HG03378 (cell line): ENCODE data around the gene PPP2R3B.
"Not testable (repeated sequence)": the region's sequence is repeated elsewhere in the genome, so short reads cannot be mapped to it uniquely, and the experiment has no call there.

Experiments used
- ATAC-seq: cut with Tn5 transposase; IDR thresholded peaks from one replicate; pipeline ENCODE4 v1.9.1; 2021; ENCODE audit warnings: mild to moderate bottlenecking, moderate library complexity; ENCODE audit not compliant: unreplicated experiment

PPP2R3B gene

DNA sequence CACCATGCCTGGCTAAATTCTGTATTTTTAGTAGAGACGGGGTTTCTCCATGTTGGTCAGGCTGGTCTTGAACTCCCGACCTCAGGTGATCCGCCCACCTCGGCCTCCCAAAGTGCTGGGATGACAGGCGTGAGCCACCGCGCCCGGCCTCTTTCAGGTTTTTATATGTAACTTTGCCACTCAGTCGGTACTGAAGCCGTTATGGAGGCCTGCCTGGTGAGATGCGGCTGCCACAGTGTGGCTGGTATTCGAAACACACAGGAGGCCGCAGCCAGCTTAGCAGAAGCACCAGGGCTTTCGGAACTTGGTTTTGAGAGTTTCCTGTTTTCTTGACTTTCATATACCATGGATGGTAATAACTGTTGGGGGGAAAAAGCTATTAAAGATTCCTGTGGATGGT, 62.0 kb downstream of the PPP2R3B start:
- not testable (repeated sequence) for ATAC-seq

DNA sequence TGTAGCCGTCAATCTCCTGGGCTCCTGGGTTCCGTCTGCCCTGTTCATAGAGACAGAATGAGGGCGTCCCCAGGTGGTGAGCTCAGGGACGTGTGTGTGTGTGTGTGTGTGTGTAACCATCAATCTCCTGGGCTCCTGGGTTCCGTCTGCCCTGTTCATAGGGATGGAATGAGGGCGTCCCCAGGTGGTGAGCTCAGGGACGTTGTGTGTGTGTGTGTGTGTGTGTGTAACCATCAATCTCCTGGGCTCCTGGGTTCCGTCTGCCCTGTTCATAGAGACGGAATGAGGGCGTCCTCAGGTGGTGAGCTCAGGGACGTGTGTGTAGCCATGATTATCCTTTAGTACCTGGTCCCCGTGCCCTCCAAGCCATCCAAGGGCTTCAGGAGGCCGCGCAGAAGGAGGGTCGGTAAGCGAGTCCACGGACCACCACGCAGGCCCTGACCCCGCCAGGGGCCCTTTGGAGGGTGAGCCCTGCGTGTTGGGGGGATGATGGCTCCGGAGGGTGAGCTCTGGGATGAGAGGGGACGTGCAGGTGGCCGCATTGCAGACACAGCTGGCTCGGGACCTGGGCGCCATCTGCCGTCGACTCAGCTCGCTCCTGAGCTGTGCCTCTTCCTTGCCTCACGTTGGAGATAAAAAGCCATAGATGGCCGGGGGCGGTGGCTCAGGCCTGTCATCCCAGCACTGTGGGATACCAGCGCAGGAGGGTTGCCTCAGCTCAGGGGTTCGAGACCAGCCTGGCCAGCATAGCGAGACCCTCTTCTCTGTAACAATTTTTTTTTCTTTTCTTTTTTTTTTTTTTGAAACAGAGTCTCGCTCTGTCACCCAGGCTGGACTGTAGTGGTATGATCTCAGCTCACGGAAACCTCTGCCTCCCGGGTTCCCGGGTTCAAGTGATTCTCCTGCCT, 62.7 kb downstream of the PPP2R3B start:
- no peak for ATAC-seq

DNA sequence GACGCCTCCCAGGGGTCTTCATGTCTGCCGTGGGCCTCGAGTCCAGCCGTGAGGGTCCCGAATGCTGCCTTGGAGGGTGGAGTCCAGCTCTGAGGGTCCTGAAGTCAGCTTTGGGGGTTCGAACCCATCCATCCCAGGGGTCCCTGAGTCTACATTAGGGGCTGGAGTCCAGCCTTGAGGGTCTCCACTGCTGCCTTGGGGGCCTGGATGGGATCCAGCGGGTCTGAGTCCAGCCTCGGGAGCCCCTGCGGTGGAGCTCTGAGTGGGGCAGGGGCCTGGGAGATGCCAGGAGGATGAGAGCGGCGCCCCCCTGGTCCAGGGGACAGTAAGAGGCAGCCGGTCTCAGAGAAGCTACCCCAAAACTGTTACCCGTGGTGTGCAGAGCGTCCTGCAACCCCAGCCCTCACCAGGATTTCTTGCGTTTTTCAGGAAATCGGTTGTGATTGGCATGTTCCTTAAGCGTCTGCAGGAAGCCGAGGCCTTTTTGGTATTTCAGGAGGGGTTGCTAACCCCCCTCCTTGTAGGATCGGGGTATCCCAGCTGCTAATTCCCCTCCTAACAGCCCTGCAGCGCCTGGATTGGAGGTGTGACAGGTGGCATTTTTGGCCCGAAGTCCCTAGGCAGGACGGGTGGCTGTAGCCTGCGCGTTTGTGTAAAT, 66.5 kb downstream of the PPP2R3B start:
- no peak for ATAC-seq

DNA sequence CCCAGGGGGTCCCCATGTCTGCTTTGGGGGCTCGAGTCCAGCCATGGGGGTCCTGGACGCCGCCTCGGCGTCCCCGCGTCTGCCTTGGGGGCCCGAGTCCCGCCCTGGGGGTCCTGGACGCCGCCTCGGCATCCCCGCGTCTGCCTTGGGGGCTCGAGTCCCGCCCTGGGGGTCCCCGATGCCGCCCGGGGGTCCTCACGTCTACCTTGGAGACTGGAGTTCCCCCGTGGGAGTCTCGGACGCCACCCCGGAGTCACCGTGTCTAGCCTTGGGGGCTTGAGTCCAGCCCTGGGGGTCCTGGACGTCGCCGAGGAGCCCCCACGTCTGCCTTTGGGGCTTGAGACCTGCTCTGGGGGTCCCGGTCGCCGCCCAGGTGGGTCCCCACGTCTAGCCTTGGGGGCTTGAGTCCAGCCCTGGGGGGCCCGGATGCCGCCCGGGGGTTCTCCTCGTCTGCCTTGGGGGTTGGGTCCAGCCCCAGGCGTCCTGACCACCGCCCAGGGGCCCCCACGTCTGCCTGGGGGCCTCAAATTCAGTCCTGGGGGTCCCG, 67.1 kb downstream of the PPP2R3B start:
- ATAC-seq, result no peak

DNA sequence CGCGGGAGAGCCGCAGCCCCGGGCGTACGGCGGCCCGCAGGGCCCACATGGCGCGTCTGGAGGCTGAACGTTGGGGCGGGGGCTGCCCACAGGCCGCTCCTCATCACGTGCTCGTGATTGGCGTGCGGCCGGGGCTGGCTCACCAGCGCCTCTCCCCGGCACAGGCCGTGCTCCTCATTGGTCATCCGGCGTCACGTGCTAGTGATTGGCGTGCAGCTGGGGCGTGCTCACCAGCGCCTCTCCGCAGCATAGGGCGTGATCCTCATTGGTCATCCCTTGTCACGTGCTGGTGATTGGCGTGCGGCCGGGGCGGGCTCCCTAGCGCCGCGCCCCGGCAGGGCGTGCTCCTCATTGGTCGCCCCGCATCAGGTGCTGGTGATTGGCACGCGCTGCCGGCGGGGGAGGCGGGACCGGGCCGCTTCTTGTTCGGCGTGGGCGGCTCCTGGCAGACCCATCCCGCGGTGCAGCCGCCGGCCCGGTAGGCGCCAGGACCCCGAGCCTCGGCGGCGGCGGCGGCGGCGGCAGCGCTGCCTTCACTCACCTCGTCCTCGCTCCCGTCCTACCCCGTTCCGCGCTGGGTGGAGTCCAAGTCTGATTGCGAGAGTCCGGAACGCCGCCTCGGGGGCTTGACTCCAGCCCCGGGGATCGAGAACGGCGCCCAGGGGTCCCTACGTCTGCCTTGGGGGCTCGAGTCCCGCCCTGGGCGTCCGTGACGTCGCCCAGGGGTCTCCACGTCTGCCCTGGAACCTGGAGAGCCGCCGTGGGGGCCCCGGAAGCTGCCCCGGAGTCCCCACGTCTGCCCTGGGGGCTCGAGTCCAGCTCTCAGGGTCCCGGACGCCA, 67.7 kb downstream of the PPP2R3B start, which contains the start of gene GTPBP6:
Gene GTPBP6 (minus strand): TSS at position 58 of the 840 bp plus-strand sequence. CDS start 9 bp downstream, at position 49.
- ATAC-seq, result peak; percentile 91

DNA sequence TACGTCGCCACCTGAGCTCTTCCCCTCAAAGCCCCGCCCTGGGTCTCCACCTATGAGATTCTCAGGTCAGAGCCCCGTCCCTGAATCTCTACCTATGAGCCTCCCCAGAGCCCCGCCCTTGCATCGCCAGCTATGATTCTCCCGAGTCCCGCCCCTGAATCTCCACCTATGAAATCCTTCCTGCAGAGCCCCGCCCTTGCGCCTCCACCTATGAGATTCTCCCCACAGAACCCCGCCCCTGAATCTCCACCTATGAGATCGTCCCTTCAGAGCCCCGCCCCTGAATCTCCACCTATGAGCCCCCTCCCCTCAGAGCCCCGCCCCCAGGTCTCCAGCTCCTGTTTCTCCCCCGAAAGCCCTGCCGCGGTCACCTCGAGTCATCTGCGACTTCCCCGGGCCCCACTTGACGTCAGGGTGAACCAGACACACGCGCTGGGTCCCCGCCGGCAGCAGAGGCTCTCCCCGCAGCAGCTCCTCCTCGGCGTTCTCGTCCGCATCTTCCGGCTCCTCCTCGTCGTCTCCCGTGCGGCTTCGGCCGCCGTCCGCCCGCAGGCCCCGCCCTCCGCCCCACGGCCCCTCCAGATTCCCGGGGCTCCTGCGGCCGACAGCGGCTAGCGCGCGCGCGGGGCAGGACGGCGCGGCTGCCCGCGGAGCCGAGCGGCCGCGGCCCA, 68.5 kb downstream of the PPP2R3B start:
- peak; percentile 62 for ATAC-seq

DNA sequence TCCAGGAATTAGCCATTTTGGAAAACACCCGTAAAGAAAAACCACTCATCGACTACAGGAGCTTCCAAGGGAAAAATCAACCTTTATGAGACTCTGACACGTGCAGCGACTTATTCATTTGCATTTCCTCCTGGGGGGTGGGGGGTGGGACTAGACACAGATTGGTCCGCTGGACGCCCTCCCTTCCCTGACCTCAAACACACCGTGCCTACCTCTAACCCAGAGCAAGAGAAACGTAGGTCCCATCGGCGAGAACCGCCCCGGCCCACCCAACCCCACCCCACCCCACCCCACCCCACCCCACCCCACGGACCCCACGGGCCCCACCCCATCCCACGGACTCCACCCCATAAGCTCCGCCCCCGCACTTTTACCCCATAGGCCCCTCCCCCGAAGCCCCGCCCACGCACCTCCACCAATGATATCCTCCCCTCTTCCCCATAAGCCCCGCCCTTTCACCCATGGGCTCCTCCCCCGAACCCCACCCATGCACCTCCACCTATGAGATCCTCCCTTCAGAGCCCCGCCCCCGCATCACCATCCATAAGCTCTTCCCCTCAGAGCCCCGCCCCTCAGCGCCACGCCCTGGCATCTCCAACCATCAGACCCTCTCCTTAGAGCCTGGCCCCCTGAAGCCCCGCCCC, 69.2 kb downstream of the PPP2R3B start:
- ATAC-seq, result no peak

DNA sequence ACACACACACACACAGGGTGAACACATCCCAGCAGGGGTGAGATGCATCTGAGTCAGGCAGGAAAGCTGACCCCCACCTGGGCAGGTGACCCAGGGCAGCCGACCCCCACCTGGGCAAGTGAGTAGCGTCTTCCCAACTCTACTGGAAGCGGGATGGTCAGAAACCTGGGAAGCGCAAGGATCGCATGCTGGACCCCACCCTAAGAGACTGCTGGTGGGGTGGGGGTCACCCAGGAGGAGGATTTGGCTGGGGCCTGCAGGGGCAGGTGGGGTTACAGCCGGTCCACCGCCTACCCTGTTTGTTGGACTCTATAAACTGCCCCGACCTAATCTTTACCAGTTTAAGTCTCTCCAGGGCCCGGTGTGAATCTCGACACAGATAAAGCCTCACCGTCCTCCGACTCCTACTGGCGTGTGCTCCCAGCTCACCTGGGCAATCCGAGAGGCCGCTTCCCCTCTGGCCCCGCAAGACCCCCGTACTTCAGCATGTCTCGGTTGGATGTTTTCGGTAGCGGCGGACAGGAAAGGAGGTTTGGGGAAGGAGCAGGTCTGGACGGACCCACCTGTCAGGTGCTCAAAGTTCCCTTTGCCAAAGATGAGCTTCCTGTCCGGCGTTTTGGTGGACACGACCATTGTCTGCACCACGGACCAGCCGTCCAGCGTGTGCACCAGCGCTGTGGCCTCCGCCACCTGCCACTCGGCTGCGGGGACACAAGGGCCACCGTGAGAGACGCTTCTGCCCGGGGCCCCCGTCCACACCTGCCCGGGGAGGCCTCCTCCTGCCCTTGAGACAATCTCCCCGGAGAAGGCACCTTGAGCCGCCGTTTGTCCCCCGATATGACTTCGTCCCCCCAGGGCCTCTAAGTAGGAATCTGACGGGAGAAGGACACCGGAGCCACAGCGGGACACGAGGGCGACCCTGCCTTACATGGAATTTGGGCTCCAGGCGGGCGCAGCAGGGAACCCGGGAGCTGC, 70.1 kb downstream of the PPP2R3B start:
- no peak for ATAC-seq

DNA sequence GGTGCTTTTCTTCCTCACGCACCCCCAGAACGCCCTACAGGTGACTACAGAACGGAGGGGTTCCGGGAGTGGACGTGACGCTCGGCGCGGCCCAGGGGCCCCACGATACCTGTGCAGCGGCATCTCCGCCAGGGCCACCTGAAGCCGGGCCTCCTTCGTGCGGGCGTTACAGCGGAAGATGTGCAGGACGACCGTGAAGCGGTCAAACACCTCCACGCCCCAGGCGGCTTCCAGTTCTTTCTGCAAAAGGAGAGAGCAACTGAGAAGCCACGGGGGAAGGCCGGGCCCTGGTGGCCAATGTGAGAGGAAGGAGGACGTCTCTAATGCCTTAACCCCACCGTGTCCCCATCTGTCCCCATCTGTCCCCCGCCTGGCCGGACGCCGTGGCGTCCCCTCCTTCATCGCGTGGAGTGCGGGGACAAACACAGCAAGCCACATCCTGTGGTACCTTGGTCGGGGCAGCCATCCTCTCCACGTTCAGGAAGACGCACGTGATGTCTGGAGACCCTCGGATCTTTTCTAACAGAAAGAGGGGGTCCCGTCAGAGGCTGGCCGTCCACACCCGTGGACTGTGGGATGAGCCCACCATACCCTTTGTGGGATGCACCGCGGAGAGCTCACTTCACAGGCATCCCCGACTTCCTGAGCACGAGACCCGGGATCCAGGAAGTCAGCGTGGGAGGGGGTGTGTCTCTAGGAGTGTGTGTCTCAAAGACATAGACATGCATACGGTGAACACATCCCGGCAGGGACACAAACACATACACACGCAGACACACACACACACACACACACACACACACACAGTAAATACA, 71.7 kb downstream of the PPP2R3B start:
- no peak for ATAC-seq

DNA sequence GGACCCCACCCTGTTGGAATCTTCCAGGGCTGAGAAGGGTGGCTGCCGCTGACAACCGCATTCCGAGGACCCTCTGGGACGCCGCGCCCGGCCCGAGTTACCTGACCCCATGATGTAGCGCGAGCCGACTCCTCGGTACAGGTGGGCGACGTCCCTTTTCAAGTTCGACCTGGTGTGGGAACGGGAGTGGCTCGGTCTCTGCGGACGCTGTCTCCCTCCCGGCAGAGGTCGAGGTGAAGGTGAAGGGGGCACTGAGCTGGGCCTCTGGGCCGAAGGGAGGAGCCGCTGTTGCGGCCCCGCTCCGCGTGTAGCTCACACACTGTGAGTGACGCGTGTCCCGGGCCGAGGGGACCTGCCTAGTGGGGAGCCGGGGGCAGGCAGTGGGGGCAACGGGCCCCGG, 72.7 kb downstream of the PPP2R3B start:
- no peak for ATAC-seq

DNA sequence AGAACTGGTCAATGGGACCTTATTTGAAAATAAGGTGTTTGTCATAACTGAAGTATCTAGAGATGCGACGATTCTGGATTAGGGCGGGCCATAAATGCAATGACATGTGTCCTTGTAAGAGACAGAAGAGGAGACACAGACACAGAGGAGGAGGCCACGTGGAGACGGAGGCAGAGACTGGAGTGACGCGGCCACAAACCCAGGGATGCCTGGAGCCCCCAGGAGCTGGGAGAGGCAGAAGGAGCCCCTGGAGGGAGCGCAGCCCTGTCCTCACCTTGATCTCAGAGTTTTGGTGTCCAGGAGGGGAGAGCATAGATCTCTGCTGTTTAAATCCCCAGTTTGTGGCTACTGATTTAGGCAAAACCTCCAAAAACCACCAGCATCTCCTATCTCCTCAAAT, 73.2 kb downstream of the PPP2R3B start:
- ATAC-seq, result no peak

DNA sequence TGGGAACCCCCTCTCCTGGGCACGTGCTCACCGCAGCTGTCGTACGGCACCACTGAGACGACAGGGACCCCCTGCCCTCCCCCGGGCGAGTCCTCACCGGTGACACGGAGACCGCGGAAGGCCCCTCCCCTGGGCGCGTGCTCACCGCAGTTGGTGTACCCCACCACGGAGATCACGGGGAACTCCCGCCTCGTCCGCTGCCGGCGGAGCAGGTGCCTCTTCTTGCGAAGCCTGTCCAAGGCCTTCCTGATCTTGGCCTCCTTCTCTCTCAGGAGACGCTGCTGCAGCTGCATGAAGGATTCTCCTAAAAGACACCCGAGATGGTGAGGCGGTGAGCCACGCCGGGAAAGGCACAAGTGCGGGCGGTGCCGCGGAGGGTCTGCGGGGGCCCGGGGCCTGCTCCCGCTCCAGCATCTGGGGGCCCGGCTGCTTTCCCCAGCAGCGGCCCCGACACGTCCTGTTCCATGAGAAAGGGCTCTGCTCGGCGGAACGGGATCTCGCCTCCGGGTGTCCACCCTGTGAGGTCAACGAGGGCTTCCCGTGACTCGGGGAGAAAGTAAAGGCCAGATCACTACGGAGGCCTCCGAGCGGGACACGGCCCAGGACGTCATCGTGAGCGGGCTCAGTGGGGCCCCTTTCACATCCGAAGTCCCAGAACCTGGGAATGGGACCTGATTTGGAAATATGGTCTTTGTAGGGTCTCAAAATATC, 73.9 kb downstream of the PPP2R3B start:
- ATAC-seq, result no peak

DNA sequence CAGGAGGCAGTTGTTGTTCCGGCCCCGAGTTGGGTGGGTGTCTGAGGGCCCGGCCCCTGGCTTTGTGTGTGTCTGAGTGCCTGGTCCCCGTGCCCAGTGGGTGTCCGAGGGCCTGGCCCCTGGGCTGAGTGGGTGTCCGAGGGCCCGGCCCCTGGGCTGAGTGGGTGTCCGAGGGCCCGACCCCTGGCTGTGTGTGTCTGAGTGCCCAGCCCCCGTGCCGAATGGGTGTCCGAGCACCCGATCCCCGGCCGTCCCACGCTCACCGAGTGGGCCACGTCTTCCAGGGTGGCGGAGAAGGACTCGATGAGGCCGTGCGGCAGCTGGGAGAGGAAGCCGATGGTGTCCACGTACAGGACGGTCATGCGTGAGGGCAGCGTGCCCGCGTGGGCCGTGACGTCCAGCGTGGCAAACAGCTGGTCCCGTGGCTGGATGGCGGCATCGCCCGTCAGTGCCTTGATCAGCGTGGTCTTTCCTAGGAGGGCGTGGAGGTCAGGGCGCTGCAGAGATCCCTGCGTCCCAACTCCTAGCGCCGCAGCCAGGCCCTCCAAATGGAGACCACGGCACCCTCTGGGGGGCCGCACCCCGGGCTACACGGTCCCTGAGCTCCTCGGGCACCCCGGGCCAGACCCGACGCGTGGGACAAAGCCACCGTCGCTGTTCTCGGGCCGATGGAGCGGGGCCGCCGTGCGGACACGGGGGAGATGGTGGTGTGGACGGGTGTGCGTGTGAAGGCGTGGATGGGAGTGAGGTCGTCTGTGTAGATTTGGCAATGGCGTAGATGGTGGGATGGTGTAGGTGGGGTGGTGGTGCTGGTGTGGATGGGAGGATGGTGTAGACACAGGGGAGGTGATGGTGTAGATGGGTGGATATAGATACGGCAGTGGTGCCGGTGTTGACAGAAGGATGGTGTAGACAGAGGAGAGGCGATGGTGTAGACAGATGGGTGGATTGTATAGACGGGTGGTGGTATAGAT, 75.3 kb downstream of the PPP2R3B start:
- no peak for ATAC-seq

DNA sequence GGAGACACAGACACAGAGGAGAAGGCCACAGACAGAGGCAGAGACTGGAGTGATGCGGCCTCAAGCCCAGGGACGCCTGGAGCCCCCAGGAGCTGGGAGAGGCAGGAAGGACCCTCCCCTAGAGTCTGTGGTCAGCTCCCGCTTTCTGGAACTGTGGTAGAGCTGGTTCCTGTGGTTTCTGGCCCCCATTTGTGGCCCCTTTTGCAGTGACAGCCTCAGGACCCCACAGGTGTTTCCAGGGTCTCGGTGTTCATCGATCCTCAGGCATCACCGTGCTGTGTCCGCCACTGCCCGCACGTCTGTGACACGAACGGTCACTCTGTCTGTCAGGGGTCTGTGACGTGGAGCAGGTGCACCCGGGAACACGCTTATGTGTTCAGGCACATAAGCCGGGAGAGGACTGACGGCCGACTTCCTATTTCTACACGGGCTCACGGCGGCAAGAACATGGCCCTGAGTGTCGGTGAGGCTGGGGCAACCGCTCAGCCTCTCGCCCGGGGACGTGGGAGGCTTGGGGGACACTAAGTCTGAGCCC, 76.0 kb downstream of the PPP2R3B start:
- ATAC-seq, result no peak

DNA sequence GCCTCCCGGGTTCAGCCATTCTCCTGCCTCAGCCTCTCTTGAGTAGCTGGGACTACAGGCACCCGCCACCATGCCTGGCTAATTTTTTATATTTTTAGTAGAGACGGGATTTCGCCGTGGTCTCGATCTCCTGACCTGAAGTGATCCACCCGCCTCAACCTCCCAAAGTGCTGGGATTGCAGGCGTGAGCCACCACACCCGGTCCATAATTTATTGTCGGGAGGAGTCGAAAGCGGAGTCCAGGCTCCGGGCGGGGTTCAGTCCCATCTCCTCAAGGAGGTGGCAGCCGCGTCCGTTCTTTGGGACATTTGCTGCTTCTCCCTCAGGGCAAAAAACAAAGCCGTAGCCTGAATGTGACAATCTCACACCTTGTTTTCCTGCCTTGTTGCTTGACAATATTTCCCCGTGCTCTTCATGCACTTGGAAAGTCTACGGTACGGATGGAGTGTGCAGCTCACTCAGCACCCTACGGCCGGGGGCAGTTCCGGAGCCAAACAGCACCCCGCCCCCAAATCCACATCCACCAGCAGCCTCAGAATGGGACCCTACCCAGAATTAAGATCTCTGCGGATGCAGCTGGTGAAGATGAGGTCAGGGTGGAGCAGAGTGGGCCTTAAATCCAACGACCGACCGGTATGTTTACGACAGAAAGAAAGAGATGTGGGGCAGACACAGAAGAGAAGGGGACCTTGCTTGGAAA, 77.7 kb downstream of the PPP2R3B start:
- ATAC-seq, result no peak
